Heart right ventricle (tissue), 16 donors: Measurements from ENCODE around the gene NTSR1. TPM values are rescaled to one million over a fixed set of nuclear protein-coding genes. Genes with fewer than 3 reads are reported as not detected.
A peak's percentile ranks its signal among the peaks of the same experiment; 100 is the strongest.

Source experiments
- ATAC-seq, 8 donors: fragments of 200-7000 bp; cut with Tn5 transposase; one replicate each; pipeline ENCODE4 v1.9.1; 2020; ENCODE audit warnings: mild to moderate bottlenecking in 8 of 8, moderate library complexity in 8 of 8, moderate number of reproducible peaks in 1 of 8
- DNase-seq, 2 donors: peaks; one replicate each; pipeline ENCODE4 v3.0.0-alpha.2; 2020
- H3K27ac ChIP-seq, 10 donors: fragments of 200-600 bp; sonication (generic) in 2 of 10; one replicate each; pipeline versions ENCODE4 v1.5.0 to v1.8.0; 2020 to 2022; ENCODE audit warnings: mild to moderate bottlenecking in 3 of 10
- H3K27me3 ChIP-seq, 7 donors: fragments of 200-600 bp; one replicate each; pipeline ENCODE4 v1.8.0; 2021 to 2022; ENCODE audit warnings: mild to moderate bottlenecking in 2 of 7
- H3K36me3 ChIP-seq, 9 donors: fragments of 200-600 bp; sonication (generic) in 1 of 9; one replicate each; pipeline versions ENCODE4 v1.5.0 to v1.8.0; 2020 to 2022; ENCODE audit warnings: mild to moderate bottlenecking in 2 of 9
- H3K4me1 ChIP-seq, 9 donors: fragments of 200-600 bp; sonication (generic) in 1 of 9; one replicate each; pipeline versions ENCODE4 v1.5.0 to v1.8.0; 2020 to 2022; ENCODE audit warnings: mild to moderate bottlenecking in 4 of 9
- H3K4me3 ChIP-seq, 10 donors: fragments of 200-600 bp; sonication (generic) in 2 of 10; one replicate each; pipeline versions ENCODE4 v1.5.0 to v1.8.0; 2020 to 2022; ENCODE audit warnings: mild to moderate bottlenecking in 7 of 10, moderate library complexity in 2 of 10
- H3K9me3 ChIP-seq, 11 donors: fragments of 200-600 bp in 10 of 11; sonication (generic) in 2 of 11; one replicate each; pipeline versions ENCODE4 v1.5.0 to v1.8.0; 2013 to 2022; ENCODE audit warnings: mild to moderate bottlenecking in 2 of 11, control low read depth in 1 of 11, moderate library complexity in 1 of 11
- CTCF ChIP-seq, 9 donors: fragments of 200-600 bp; sonication (generic) in 2 of 9; IDR thresholded peaks; one replicate each; pipeline versions ENCODE4 v1.5.0 to v1.8.0; 2021 to 2022; ENCODE audit warnings: antibody characterized with exemption in 9 of 9, mild to moderate bottlenecking in 5 of 9, moderate library complexity in 1 of 9
- WGBS, 2 donors: extraction: QIAGEN DNeasy Blood & Tissue Kit; methylation state at CpG; one replicate each; pipeline ENCODE4 v1.1.7; 2013; ENCODE audit warnings: inconsistent platforms in 1 of 2; 5-methylcytosine and 5-hydroxymethylcytosine counted together
- intact Hi-C, 10 donors: fragments of 100-400 bp; cut with DNase I; formaldehyde crosslinking; loops; one replicate each; pipeline versions ENCODE4 v1.11.1 to v1.14.2; 2022
- polyA plus RNA-seq, 2 donors: library from polyadenylated mRNA; stranded (reverse); fragments of 200-250 nt; gene quantifications; one replicate each; pipeline ENCODE4 v1.2.3, GENCODE V29; 2013
- total RNA-seq, 10 donors: library from RNA; stranded (reverse); fragmentation: NEBNext Ultra II Directional in 3 of 10; extraction: Animal tissue kit (Norgen Biotek cat#: 25700) in 3 of 10; gene quantifications; one replicate each; pipeline versions ENCODE4 v1.2.1 to v1.2.4, GENCODE V29; 2021 to 2023
- donor health status: Arrhythmogenic right ventricular cardiomyopathy.
- donor health status: ischemic (EF 13 %, LVEDD 7.1; RV severe dilation, severe dysfunction).
- donor health status: healthy with polysubstance abuse.
- donor health status: DM: no; HTN: yes; CAD: no.
- donor health status: DM: no; HTN: no; CAD: no.
- donor health status: ischemic (EF 25% LVEDD 6.9; RV normal size, moderate dysfunction).
- donor health status: ischemic (EF 25% LVEDD 5.7; RV mildly dilated, moderate dysfunction).
- donor health status: healthy.
- donor health status: DM: yes; HTN: yes; CAD: no.
- donor health status: Ischemic cardiomyopathy.
- donor health status: ischemic (EF 35%, LVEDD 5.7; RV mildly dilated, moderate dysfunction).
- donor health status: nonischemic (EF 11% LVEDD 7.7; RV severe dilation, severe dysfunction).
- donor health status: DM: yes; HTN: yes; CAD: no.
- donor health status: PGD.
- donor health status: ischemic (EF 29% LVEDD 5.4; RV normal size, mild dysfunction).
- donor health status: nonischemic (EF 23%, LVEDD 6.1; RV moderate dilation, normal function).

The NTSR1 gene
- total and polyA plus RNA-seq, 12 donors: 0.08 TPM; not detected in 10

DNA sequence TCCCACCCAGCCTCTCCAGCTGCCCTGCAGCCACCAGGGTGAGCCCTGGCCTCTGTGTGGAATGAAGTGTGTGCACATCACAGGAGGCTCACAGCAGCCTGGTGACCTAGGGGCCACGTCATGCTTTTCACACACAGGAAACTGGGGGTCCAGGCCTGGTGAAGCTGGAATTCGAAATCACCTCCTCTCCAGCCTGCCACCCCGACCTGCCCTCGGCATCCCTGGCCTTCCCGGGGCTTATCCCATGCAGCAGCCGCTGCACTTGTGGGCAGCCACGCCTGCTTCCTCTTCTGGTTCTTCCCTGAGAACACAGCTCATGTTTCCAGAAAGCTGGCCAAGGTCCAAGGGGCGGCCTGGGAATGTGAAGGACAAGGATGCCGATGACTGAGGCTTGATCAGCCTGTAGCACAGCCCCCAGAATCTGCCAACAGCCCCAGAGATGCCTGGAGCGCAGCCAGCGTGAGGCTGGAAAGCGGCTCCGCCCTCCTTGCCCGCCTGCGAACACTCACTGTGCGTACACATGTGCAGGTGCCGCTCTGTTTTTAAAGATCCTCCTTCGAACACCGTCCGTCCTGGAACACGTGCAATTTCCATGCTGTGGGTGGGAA, 4.2 kb upstream of the NTSR1 start:
- no peak for TF ChIP-seq CTCF (IDR thresholded peaks at IDR 0.05)
- H3K27me3 ChIP-seq: peaks cover 20 to 40% (median 26%) of the 10 kb centered on the region in 7 donors
- H3K4me1 ChIP-seq: peaks cover 5 to 34% (median 9%) of the 10 kb centered on the region in 9 donors
- DNase-seq (peak; percentile 86 to 92), ATAC-seq (peak; percentile 67 to 91 (median 85))
- 7 to 10% methylated on average over 21 of the region's 21 CpGs for WGBS, 2 donors
- no peak overlapping the region for H3K4me3 ChIP-seq
- no peaks in the 10 kb centered on the region for H3K36me3 ChIP-seq
- intact Hi-C loops: no loop called here
- peak overlapping the region in 2 of 10 donors; percentile 34 to 42 for H3K27ac ChIP-seq
- H3K9me3 ChIP-seq: no peaks in the 10 kb centered on the region

- WGBS, 2 donors: 86% methylated on average over 16 of the region's 16 CpGs
- DNase-seq: peak in 1 of 2 donors; percentile 7
- no peaks in the 10 kb centered on the region for H3K9me3 ChIP-seq
- peaks cover 5 to 39% (median 9%) of the 10 kb centered on the region in 9 donors for H3K4me1 ChIP-seq
- H3K36me3 ChIP-seq: no peaks in the 10 kb centered on the region
- intact Hi-C loops: no loop called here
- no peak for ATAC-seq
- peaks cover 27 to 52% (median 38%) of the 10 kb centered on the region in 7 donors for H3K27me3 ChIP-seq
- H3K27ac ChIP-seq: no peak overlapping the region
- TF ChIP-seq CTCF (IDR thresholded peaks at IDR 0.05): no peak
- H3K4me3 ChIP-seq: no peak overlapping the region
Observed at GRCh38 chr20:62705627-62706026, 3.0 kb upstream of the NTSR1 start.

- H3K4me3 ChIP-seq: no peak overlapping the region
- peaks cover 33 to 59% (median 45%) of the 10 kb centered on the region in 7 donors for H3K27me3 ChIP-seq
- DNase-seq: peak in 1 of 2 donors; percentile 2
- intact Hi-C loops: no loop called here
- H3K9me3 ChIP-seq: no peaks in the 10 kb centered on the region
- no peaks in the 10 kb centered on the region for H3K36me3 ChIP-seq
- peaks cover 5 to 43% (median 9%) of the 10 kb centered on the region in 9 donors for H3K4me1 ChIP-seq
- WGBS, 2 donors: 85 to 89% methylated on average over 12 of the region's 12 CpGs
- no peak for TF ChIP-seq CTCF (IDR thresholded peaks at IDR 0.05)
- no peak overlapping the region for H3K27ac ChIP-seq
- ATAC-seq: no peak
Observed at GRCh38 chr20:62706344-62706743, 2.3 kb upstream of the NTSR1 start.

GRCh38 chr20:62706857-62707256, 1.8 kb upstream of the NTSR1 start:
- H3K9me3 ChIP-seq: no peaks in the 10 kb centered on the region
- H3K4me3 ChIP-seq: no peak overlapping the region
- TF ChIP-seq CTCF (IDR thresholded peaks at IDR 0.05): no peak
- intact Hi-C loops: no loop called here
- H3K36me3 ChIP-seq: no peaks in the 10 kb centered on the region
- 83 to 85% methylated on average over 12 of the region's 12 CpGs for WGBS, 2 donors
- peaks cover 33 to 64% (median 48%) of the 10 kb centered on the region in 7 donors for H3K27me3 ChIP-seq
- ATAC-seq (no peak), DNase-seq (no peak)
- no peak overlapping the region for H3K27ac ChIP-seq
- peaks cover 5 to 43% (median 9%) of the 10 kb centered on the region in 9 donors for H3K4me1 ChIP-seq
